Mucosa of descending colon (tissue), 3 donors: Measurements from ENCODE around the gene C1QTNF5. TPM values are rescaled to one million over a fixed set of nuclear protein-coding genes. Genes with fewer than 3 reads are reported as not detected.
A peak's percentile ranks its signal among the peaks of the same experiment; 100 is the strongest.

Experiments used
- ATAC-seq: fragments of 200-7000 bp; cut with Tn5 transposase; one replicate; pipeline ENCODE4 v1.9.1; 2020; ENCODE audit warnings: mild to moderate bottlenecking, moderate library complexity
- DNase-seq, 3 donors: peaks; one replicate each; pipeline ENCODE4 v3.0.0-alpha.2; 2020
- H3K36me3 ChIP-seq: fragments of 200-600 bp; one replicate; pipeline ENCODE4 v1.8.0; 2021; ENCODE audit warnings: low read depth, mild to moderate bottlenecking
- H3K4me1 ChIP-seq: fragments of 200-600 bp; one replicate; pipeline ENCODE4 v1.8.0; 2021; ENCODE audit warnings: low read depth, mild to moderate bottlenecking
- H3K4me3 ChIP-seq: fragments of 200-600 bp; one replicate; pipeline ENCODE4 v1.8.0; 2021; ENCODE audit warnings: mild to moderate bottlenecking
- H3K9me3 ChIP-seq: fragments of 200-600 bp; one replicate; pipeline ENCODE4 v1.8.0; 2021; ENCODE audit warnings: mild to moderate bottlenecking
- CTCF ChIP-seq: fragments of 200-600 bp; IDR thresholded peaks from one replicate; pipeline ENCODE4 v1.8.0; 2022; ENCODE audit warnings: antibody characterized with exemption, mild to moderate bottlenecking
- intact Hi-C, 2 donors: fragments of 100-400 bp; cut with DNase I in 1 of 2; cut with micrococcal nuclease in 1 of 2; formaldehyde crosslinking; loops; one replicate each; pipeline versions ENCODE4 v1.11.0 to v1.11.1; 2022; cut with DNase I, micrococcal nuclease
- total RNA-seq, 3 donors: library from RNA; stranded (reverse); fragmentation: NEBNext Ultra II Directional in 2 of 3; extraction: Animal tissue kit (Norgen Biotek cat#: 25700) in 2 of 3; gene quantifications; one replicate each; pipeline versions ENCODE4 v1.2.1 to v1.2.4, GENCODE V29; 2021 to 2023
- donor health status: DM: no; HTN: no; CAD: no; lungs with moderate emphysema.
- donor health status: DM: no; HTN: no; CAD: no.
- donor health status: DM: no; HTN: yes; CAD: no.

C1QTNF5 gene
- total RNA-seq, 3 donors from 2014 or later: 5.1 to 13.9 (median 9.3) TPM

- peak; percentile 65 for ATAC-seq
- peak; percentile 90 for TF ChIP-seq CTCF
Observed at GRCh38 chr11:119373921-119374631, 33.4 kb upstream of the C1QTNF5 start.

GRCh38 chr11:119373059-119373920, 32.6 kb upstream of the C1QTNF5 start:
- no peak for TF ChIP-seq CTCF
- Histone ChIP-seq H3K9me3 (no peaks in the 10 kb centered on the region), H3K4me1 (peaks cover 35% of the 10 kb centered on the region), H3K4me3 (no peak overlapping the region), H3K36me3 (no peaks in the 10 kb centered on the region)
- DNase-seq (no peak), ATAC-seq (no peak)
- intact Hi-C loops: no loop called here

More at GRCh38 chr11:119373921-119374631, 33.4 kb upstream of the C1QTNF5 start:
- H3K9me3 ChIP-seq: no peaks in the 10 kb centered on the region
- peak in 2 of 3 donors; percentile 88 to 89 for DNase-seq
- peaks cover 29% of the 10 kb centered on the region for H3K4me1 ChIP-seq
- intact Hi-C loops: no loop called here
- H3K4me3 ChIP-seq: no peak overlapping the region
- H3K36me3 ChIP-seq: no peaks in the 10 kb centered on the region

GRCh38 chr11:119372260-119373058, 31.8 kb upstream of the C1QTNF5 start:
- intact Hi-C loops: no loop called here
- no peak overlapping the region for H3K4me3 ChIP-seq
- TF ChIP-seq CTCF: no peak
- ATAC-seq: no peak
- no peaks in the 10 kb centered on the region for H3K36me3 ChIP-seq
- H3K4me1 ChIP-seq: peaks cover 43% of the 10 kb centered on the region
- no peaks in the 10 kb centered on the region for H3K9me3 ChIP-seq
- no peak for DNase-seq

GRCh38 chr11:119371778-119372182, 31.1 kb upstream of the C1QTNF5 start:
- Histone ChIP-seq H3K36me3 (no peaks in the 10 kb centered on the region), H3K9me3 (no peaks in the 10 kb centered on the region), H3K4me3 (no peak overlapping the region), H3K4me1 (peaks cover 46% of the 10 kb centered on the region)
- no peak for ATAC-seq
- no peak for DNase-seq
- intact Hi-C loops: no loop called here
- no peak for TF ChIP-seq CTCF

- TF ChIP-seq CTCF: no peak
- intact Hi-C loops: no loop called here
- H3K4me3 ChIP-seq: no peak overlapping the region
- H3K36me3 ChIP-seq: no peaks in the 10 kb centered on the region
- DNase-seq: no peak
- H3K4me1 ChIP-seq: peaks cover 52% of the 10 kb centered on the region
- no peaks in the 10 kb centered on the region for H3K9me3 ChIP-seq
- no peak for ATAC-seq
Observed at GRCh38 chr11:119371067-119371601, 30.5 kb upstream of the C1QTNF5 start.
